GM19240 (cell line): ENCODE results near the gene LOXL3.
A peak's percentile ranks its signal among the peaks of the same experiment; 100 is the strongest.

Experiments used
- DNase-seq: peaks from one replicate; pipeline ENCODE4 v3.0.0; 2011; ENCODE audit warnings: low spot score; ENCODE audit not compliant: insufficient read length

Gene LOXL3

GRCh38 chr2:74527741-74528140 is 26.0 kb downstream of the LOXL3 start:
- no peak for DNase-seq

DNA sequence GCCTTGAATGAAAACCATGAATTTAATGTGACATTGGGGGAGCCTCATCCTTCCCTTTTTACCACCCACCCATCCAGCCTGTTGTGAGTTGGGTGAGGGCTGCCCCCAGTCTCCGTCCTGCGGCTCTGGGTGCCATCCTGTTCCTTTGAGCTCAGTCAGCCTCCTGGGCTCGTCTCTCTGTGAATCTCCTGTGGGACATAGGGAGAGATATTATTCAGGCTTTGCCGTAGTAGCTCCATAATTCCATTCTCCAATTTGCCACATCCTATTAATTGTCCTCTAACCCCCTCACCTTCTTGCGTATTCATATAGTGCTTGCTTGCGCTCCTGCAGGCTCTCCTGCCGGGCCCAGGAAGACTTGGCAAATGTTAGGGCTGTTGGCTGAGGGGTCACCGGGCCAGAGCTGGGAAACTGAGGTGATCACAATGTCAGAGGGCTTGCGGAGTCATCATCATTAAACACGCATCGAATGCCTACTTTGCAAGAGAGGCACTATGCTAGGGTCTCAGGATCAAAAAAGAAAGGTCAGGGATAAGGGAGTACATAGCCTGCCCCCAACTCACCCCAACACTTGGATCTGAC is 27.0 kb downstream of the LOXL3 start:
- no peak for DNase-seq

GRCh38 chr2:74525717-74526648 is 27.8 kb downstream of the LOXL3 start, which contains the start of gene DQX1:
Gene DQX1, minus strand, starts transcription at chr2:74526231. Its CDS starts 502 bp downstream, at chr2:74525729.
- DNase-seq, result no peak

DNA sequence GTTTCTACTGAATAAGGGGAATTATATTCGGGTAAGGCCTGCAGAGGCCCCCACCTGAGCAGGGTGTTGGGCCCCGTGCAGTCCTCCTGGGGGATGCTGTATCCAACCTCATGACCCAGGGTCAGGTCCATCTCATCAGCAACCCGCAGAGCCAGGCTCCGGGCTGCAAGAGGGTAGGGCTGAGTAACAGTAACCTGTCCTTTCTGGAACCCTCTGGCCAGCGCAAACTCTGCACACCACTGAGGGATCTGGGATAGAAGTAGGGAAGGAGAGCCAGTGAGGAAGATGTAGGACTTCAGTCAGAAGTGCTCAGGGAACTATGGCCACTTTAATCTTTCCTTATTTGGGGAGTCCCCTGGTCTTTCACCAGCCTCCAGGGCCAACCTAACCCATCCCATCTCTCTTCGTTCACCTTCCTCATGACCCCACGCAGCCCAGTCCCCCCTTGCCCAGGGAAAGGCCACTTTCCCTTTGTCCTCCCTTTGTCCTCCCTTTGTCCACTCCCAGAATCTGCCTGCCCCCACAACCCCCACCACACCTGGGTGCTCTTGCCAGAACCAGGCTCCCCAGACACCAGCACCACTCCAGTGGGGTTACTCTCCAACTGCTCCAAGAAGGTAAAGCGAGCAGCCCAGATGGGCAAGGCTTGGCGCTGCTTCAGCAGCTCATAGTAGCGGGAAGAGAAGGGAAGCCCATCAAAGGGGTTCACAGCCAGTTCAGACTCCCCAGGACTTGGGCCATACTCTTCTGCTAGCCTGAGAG is 28.6 kb downstream of the LOXL3 start:
- no peak for DNase-seq

DNA sequence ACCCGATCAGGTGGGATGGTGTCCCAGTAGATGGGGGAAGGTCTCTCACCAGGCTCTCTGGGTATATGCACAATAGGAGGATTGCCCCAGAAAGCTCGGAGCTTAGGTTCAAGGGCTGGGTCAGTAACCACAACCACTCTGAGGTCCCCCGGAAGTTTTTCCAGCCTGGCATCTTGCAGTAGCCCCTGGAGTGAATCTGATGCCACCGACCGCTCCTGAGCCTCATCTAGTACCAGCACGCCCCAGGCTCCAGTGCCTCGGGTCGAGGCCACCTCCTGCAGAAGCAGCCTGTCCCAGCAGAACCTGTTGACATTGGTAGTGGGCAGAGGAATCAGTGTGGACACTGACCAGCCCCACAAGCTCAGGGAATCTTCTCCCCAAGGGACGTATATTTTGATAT is 29.7 kb downstream of the LOXL3 start:
- DNase-seq, result no peak

DNA sequence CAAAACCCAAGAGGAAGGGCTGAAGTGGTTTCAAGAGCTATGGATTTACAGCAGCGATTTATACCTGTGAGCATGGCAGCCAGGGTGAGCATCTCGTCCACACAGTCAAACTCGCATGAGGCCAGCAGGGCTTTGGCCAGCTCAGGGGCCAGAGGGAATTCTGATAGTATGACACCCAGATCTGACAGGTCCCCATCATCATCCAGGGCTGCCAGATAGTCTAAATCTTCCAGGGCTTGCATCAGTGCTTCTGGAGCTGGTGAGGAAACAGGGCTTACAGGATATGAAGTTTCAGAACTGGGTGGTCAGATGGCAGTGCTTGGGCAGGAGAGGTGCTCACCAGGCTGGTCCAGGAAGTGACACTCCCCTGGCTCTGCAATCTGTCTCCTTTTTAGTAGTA is 31.2 kb downstream of the LOXL3 start:
- no peak for DNase-seq

GRCh38 chr2:74516650-74517049 is 37.1 kb downstream of the LOXL3 start:
- no peak for DNase-seq

- DNase-seq, result no peak
Observed at GRCh38 chr2:74515981-74516633, 37.6 kb downstream of the LOXL3 start.

DNA sequence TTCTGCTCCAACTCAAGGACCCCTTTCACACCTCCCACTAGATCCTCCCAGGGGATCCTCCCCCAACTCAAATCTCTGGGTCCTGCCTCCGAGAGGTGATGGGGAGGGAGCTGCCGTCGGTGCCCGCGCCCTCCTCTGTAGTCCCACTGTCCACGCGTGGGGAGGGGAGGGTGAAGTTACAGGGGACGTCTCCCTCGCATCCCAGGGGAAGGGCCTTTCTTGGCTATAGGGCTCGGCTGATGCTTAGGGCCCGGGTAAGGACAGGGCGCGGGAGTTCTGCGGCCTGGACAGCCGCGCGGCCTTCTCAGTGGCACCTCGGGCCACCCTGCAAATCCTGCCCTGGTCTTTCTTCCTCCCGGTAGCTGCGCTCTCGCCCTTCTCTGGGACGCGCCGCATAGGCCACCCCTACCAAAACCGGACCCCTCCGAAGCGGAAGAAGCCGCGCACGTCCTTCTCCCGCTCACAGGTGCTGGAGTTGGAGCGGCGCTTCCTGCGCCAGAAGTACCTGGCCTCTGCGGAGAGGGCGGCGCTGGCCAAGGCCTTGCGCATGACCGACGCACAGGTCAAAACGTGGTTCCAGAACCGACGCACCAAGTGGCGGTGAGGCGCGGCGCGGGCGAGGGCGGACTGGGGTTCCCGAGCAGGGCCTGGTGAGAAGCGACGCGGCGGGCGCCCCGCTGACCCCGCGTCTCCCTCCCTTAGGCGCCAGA is 38.3 kb downstream of the LOXL3 start:
- no peak for DNase-seq

DNA sequence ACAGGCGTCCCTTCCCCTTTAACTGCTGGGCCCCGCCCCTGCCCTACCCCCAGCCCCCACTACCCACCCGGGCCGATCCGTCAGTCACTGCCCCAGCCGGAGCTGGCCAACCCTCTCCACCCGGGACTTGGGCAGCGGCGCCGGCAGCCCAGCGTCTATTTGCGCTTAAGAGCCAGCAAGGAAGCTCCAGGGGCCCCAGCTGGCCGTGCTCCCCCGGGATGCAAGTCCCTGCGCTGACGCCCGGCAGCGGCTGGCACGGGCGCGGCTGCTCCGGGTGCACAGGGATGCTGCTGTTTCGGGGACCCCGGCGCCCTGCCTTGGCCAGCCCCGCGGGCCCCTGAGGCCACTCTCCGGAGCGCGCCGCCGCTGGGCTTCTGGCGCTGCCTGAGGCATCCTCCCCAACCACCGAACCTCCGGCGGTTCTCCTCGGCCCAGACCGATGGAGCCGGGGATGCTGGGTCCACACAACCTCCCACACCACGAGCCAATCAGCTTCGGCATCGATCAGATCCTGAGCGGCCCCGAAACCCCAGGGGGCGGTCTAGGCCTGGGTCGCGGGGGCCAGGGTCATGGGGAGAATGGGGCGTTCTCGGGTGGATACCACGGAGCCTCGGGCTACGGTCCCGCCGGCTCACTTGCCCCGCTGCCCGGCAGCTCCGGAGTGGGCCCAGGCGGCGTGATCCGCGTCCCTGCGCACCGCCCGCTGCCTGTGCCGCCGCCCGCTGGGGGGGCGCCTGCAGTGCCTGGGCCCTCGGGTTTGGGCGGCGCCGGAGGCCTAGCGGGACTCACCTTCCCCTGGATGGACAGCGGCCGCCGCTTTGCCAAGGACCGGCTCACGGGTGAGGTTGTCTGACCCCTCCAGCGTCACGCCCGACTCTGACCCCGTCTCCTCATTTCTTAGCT is 39.1 kb downstream of the LOXL3 start, which contains the start of gene TLX2:
Gene TLX2 (plus strand): TSS at position 83 of the 903 bp plus-strand sequence. CDS start 357 bp downstream, at position 440.
- no peak for DNase-seq

DNA sequence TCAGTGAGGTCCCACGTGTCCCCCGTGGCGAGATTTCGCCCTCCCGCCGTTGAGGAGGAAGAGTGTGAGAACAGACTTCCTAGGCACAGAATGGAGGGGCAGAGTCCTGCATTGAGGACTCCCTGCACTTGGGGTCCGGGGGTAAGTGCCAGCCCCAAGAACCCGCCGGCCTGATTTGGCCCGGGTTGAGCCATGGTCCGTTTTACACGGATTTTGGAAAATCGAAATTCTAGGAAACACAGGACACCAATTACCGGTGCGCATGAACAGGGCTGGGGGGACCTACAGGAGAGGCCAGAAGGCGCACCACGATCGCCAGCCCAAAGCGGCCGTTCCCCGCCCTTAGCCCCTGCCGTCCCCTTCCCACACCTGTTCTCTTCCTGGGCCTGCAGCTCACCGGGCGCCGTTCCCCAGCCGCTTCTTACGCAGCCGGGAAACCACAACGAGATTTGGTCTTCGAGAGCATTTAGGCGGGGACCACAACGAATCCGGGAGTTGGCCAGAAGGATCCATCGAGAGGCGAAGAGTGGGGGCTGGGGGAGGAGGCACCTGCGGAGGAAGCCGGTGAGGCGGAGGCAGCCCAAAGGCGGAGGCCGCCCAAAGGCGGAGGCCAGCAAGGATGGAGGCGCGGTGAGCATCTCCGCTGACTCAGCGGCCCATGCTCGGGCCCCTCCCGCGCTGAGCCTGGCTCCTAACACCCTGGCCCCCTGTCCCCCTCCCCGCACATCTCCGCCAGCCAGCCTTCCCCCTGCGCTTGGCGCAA is 40.0 kb downstream of the LOXL3 start:
- no peak for DNase-seq

DNA sequence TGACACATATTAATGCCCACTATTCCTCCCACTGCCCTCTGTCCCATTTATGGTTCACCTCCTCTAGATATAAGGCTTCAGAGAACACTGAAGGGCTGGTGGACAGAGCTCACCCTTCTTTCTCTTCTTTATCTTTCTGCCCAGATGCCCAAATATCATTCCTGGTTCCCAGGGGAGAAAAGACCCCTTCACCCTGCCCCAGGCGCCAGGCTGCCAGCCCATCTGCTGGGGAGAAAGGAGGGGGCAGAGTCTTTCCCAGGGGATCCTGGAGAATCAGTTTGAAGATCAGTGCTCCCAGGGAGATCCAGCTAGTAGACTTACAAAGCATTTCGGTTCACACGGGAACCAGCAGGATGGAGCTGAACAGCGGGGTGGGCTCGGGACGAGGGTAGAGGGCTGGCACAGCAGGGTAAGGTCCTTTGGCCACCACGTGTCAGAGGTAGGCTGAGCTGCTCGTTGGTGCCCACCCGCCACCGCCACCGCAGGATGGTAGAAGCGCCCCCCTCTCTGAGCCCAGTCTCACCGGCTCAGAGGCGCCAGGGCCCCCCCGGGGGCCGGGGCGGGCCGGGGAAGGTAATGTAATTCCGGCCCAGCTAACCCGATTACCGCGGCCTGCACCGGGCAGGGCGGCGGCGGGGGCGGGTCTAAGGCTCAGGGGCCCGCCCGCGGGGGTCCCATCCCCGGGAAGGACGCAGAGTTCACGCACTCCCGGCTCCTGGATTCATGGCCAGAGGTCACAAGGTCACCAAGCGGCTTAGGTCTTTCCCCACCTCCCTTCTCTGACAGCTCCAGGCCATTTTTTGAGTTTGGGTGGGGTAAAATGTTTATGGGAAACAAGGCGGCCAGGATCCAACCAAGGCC is 40.8 kb downstream of the LOXL3 start:
- no peak for DNase-seq

GRCh38 chr2:74511104-74511989 is 42.4 kb downstream of the LOXL3 start:
- no peak for DNase-seq

GRCh38 chr2:74510272-74510671 is 43.5 kb downstream of the LOXL3 start:
- no peak for DNase-seq

DNA sequence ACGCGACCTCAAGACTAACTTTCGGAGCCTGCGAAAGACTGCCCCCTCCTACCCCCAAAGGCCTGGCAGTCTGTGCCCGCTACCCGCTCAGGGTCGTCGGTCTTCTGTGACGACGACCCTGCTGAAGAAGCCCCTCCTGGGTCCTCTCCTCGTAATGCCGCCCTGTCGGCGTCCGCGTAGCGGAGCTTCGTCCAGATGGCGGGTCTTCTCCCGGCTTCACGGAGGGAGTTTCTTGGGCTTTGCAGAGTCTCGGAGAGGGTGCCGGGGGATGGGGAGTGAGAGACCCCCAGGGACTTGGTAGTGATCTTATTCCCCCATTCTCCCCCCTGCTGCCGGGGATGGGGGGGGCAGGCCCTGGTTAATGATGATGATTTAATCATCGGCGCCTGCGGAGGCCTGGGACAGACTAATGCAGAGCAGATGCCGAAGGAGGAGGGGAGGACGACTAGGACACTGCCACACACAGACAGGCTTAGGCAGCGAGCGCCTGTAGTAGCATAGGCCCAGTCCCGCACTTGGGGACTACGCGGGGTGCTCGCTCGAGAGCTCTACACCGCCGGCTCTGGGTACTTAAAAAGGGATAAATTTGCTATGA is 45.7 kb downstream of the LOXL3 start:
- no peak for DNase-seq

GRCh38 chr2:74507145-74507925 is 46.4 kb downstream of the LOXL3 start, which contains the start of gene PCGF1:
Gene PCGF1, minus strand, starts transcription at chr2:74507695. Its CDS starts 27 bp downstream, at chr2:74507668.
- peak; percentile 94 for DNase-seq
